ENCODE results near the gene GRM3.
A peak's percentile ranks its signal among the peaks of the same experiment; 100 is the strongest.

Gene GRM3

GRCh38 chr7:86790383-86790782 is 146.7 kb downstream of the GRM3 start:
- no peak for DNase-seq

- no peak for DNase-seq
These were observed 148.6 kb downstream of the GRM3 start for GRCh38 chr7:86792260-86792659.

- no peak for DNase-seq
These were observed 149.4 kb downstream of the GRM3 start for GRCh38 chr7:86793136-86793535.

GRCh38 chr7:86814661-86815379 is 171.1 kb downstream of the GRM3 start:
- DNase-seq, result no peak

GRCh38 chr7:86815556-86815955 is 171.8 kb downstream of the GRM3 start:
- DNase-seq, result no peak

GRCh38 chr7:86818903-86819302 is 175.2 kb downstream of the GRM3 start:
- DNase-seq, result no peak

- no peak for DNase-seq
These were observed 180.1 kb downstream of the GRM3 start for GRCh38 chr7:86823769-86824168.

- DNase-seq, result no peak
These were observed 181.6 kb downstream of the GRM3 start for GRCh38 chr7:86825264-86825663.

GRCh38 chr7:86826948-86827347 is 183.2 kb downstream of the GRM3 start:
- no peak for DNase-seq

GRCh38 chr7:86833360-86833759 is 189.7 kb downstream of the GRM3 start:
- DNase-seq, result peak; percentile 89

GRCh38 chr7:86837235-86837634 is 193.5 kb downstream of the GRM3 start:
- DNase-seq, result no peak

- no peak for DNase-seq
These were observed 200.9 kb downstream of the GRM3 start for GRCh38 chr7:86844608-86845007.

GRCh38 chr7:86846494-86847190 is 202.9 kb downstream of the GRM3 start:
- peak; percentile 60 for DNase-seq

GRCh38 chr7:86848226-86848625 is 204.5 kb downstream of the GRM3 start:
- DNase-seq, result no peak

- DNase-seq, result no peak
These were observed 207.9 kb downstream of the GRM3 start for GRCh38 chr7:86851566-86851965.

GRCh38 chr7:86863452-86863851 is 219.7 kb downstream of the GRM3 start:
- DNase-seq, result no peak

- DNase-seq, result no peak
These were observed 223.6 kb downstream of the GRM3 start for GRCh38 chr7:86867163-86867762.

- DNase-seq, result no peak
These were observed 232.4 kb downstream of the GRM3 start for GRCh38 chr7:86876146-86876545.

- DNase-seq, result no peak
These were observed 240.4 kb downstream of the GRM3 start for GRCh38 chr7:86884152-86884551.

GRCh38 chr7:86889501-86889900 is 245.8 kb downstream of the GRM3 start:
- no peak for DNase-seq

- DNase-seq, result no peak
These were observed 254.5 kb downstream of the GRM3 start for GRCh38 chr7:86898171-86898570.

- DNase-seq, result no peak
These were observed 257.2 kb downstream of the GRM3 start for GRCh38 chr7:86900886-86901285.

- DNase-seq, result no peak
These were observed 261.5 kb downstream of the GRM3 start for GRCh38 chr7:86904949-86905834.

Data from NCI-H187 treated with DMSO at 0.1 percent for 48 hours (cell line).